ENCODE measurements around the gene ELOVL6. TPM values are rescaled to one million over a fixed set of nuclear protein-coding genes. Genes with fewer than 3 reads are reported as not detected.

The ELOVL6 gene
- total RNA-seq, 1 experiment from 2014 or later: 25.3 TPM

DNA sequence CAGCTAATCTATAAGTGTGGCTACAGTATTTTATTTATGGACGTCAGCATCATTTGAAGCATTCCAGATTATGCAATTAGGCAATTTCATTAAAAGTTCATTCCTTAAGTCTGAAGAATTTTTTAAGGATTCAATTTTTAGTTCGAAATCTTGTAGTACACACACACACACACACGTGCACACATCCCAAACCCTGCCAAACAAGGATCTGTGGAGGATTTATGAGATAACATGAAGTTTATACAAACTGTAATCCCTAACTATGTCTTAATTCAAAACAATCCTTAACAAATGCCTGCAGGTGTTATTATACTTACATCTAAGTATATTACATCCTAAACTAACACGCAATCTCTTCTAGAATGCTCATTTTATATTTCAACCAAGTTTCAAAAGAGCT lies 105.8 kb downstream of the ELOVL6 start:
- no peak overlapping the region for H2AFZ ChIP-seq
- H4K20me1 ChIP-seq (ENCODE audit: insufficient read depth): no peaks in the 10 kb centered on the region
- no peak overlapping the region for H3K4me2 ChIP-seq
- intact Hi-C loops (cut with micrococcal nuclease; ENCODE audit: unreplicated experiment): no loop called here
- H3F3A ChIP-seq (ENCODE audit: insufficient read depth, low read depth): peaks cover 13% of the 10 kb centered on the region
- CTCF ChIA-PET: no interaction called here
- POLR2A ChIA-PET (ENCODE audit: unreplicated experiment): no interaction called here
- no peaks in the 10 kb centered on the region for H3K36me3 ChIP-seq (ENCODE audit: low read depth)
- H3K9me2 ChIP-seq (ENCODE audit: insufficient read depth): no peaks in the 10 kb centered on the region
- H3K4me1 ChIP-seq (replicated peaks; ENCODE audit: insufficient read depth): peaks cover 54% of the 10 kb centered on the region
- TF ChIP-seq EZH2 (IDR thresholded peaks at IDR 0.05; ENCODE audit: low read depth): no peak
- TF ChIP-seq, protein P1, sequence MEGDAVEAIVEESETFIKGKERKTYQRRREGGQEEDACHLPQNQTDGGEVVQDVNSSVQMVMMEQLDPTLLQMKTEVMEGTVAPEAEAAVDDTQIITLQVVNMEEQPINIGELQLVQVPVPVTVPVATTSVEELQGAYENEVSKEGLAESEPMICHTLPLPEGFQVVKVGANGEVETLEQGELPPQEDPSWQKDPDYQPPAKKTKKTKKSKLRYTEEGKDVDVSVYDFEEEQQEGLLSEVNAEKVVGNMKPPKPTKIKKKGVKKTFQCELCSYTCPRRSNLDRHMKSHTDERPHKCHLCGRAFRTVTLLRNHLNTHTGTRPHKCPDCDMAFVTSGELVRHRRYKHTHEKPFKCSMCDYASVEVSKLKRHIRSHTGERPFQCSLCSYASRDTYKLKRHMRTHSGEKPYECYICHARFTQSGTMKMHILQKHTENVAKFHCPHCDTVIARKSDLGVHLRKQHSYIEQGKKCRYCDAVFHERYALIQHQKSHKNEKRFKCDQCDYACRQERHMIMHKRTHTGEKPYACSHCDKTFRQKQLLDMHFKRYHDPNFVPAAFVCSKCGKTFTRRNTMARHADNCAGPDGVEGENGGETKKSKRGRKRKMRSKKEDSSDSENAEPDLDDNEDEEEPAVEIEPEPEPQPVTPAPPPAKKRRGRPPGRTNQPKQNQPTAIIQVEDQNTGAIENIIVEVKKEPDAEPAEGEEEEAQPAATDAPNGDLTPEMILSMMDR (conservative IDR thresholded peaks at IDR 0.05): no peak
- no peak for DNase-seq
- H3K4me3 ChIP-seq: no peak overlapping the region
- BruUV-seq (replicated peaks): no TSS peak
- H3K79me2 ChIP-seq (ENCODE audit: low read depth): 0 out of 2 replicates have a peak, but pooled peaks cover 11% of the 10 kb centered on the region
- H3K27ac ChIP-seq: 0 out of 2 replicates have a peak overlapping the region, but pooled peaks have one; percentile 90
- H3K9me3 ChIP-seq (ENCODE audit: insufficient read depth, low read depth): no peaks in the 10 kb centered on the region
- H3K27me3 ChIP-seq (ENCODE audit: insufficient read depth, low read depth): no peaks in the 10 kb centered on the region

DNA sequence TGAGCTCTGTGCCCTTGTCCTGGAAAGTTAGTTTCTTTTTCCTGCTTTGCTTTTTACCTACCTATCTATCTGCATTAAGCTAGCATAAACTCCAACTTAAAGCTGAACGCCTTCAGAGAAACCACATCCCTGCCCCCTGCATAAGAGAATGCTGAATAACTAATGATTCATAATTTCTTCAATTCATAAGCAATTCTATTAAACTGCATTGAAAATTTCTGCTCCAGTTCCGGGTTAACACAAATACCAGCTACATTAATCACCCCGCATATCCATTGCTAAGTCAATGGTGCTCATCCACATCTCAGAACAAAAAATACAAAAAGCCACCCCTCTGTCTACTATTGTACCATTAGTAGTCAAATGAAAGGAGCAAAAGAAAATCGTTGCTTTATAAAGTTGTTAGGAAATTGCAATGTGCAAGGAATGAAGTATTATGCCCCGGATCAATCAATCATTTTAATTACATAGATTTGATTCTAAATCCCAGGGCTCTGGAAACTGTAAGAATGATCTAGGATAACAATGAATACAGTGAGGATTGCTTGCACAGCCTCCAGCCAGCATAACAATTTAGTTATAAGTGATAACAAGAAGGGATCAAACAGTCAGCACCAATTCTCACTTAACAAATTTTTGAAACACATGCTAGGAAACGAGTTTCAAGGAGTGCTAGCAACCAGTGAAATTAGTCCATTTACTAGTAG lies 106.8 kb downstream of the ELOVL6 start:
- intact Hi-C loops (cut with micrococcal nuclease; ENCODE audit: unreplicated experiment): loop anchor here (2.0 kb wide), 1 partner anchor 73 kb away; no protein-coding TSS in a partner anchor
- H3K4me2 ChIP-seq: peak overlapping the region; percentile 80
- TF ChIP-seq EZH2 (IDR thresholded peaks at IDR 0.05; ENCODE audit: low read depth): no peak
- TF ChIP-seq, protein P1 (conservative IDR thresholded peaks at IDR 0.05): no peak
- peak in 1 of 2 experiments; percentile 86 for DNase-seq
- no peaks in the 10 kb centered on the region for H4K20me1 ChIP-seq (ENCODE audit: insufficient read depth)
- no peaks in the 10 kb centered on the region for H3K9me2 ChIP-seq (ENCODE audit: insufficient read depth)
- ChIA-PET CTCF (no interaction called here), POLR2A (ENCODE audit: unreplicated experiment) (no interaction called here)
- no peaks in the 10 kb centered on the region for H3K36me3 ChIP-seq (ENCODE audit: low read depth)
- H3K27ac ChIP-seq: peak overlapping the region; percentile 90
- no TSS peak for BruUV-seq (replicated peaks)
- H3K4me1 ChIP-seq (replicated peaks; ENCODE audit: insufficient read depth): peaks cover 64% of the 10 kb centered on the region
- 0 out of 2 replicates have a peak, but pooled peaks cover 11% of the 10 kb centered on the region for H3K79me2 ChIP-seq (ENCODE audit: low read depth)
- H3K4me3 ChIP-seq: peak overlapping the region; percentile 41; the same call in 1 of the 2 replicates
- H3K9me3 ChIP-seq (ENCODE audit: insufficient read depth, low read depth): no peaks in the 10 kb centered on the region
- peaks cover 13% of the 10 kb centered on the region for H3F3A ChIP-seq (ENCODE audit: insufficient read depth, low read depth)
- no peaks in the 10 kb centered on the region for H3K27me3 ChIP-seq (ENCODE audit: insufficient read depth, low read depth)
- H2AFZ ChIP-seq: no peak overlapping the region

DNA sequence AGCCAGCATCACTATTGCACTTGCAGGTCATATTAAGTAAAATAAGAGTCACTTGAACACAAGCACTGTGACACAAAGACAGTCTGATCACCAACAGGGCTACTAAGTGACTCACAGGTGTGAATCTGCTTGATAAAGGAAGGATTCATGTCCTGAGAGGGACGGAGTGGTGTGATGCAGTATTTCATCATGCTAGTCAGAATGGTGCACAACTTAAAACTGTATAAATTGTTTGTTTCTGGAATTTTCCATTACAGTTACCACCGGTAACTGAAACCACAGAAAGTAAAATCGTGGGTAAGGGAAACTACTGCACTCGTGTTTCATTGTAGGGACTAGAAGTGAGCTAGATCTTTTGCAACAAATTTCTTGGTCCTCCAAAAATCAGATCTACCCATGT lies 109.7 kb downstream of the ELOVL6 start:
- Histone ChIP-seq H3K4me1 (replicated peaks; ENCODE audit: insufficient read depth) (peaks cover 80% of the 10 kb centered on the region), H4K20me1 (ENCODE audit: insufficient read depth) (no peaks in the 10 kb centered on the region), H3K4me2 (no peak overlapping the region), H3F3A (ENCODE audit: insufficient read depth, low read depth) (peaks cover 33% of the 10 kb centered on the region), H3K9me3 (ENCODE audit: insufficient read depth, low read depth) (no peaks in the 10 kb centered on the region), H2AFZ (no peak overlapping the region), H3K27ac (0 out of 2 replicates have a peak overlapping the region, but pooled peaks have one; percentile 34), H3K4me3 (no peak overlapping the region), H3K27me3 (ENCODE audit: insufficient read depth, low read depth) (no peaks in the 10 kb centered on the region), H3K36me3 (ENCODE audit: low read depth) (no peaks in the 10 kb centered on the region), H3K79me2 (ENCODE audit: low read depth) (0 out of 2 replicates have a peak, but pooled peaks cover 11% of the 10 kb centered on the region), H3K9me2 (ENCODE audit: insufficient read depth) (no peaks in the 10 kb centered on the region)
- intact Hi-C loops (cut with micrococcal nuclease; ENCODE audit: unreplicated experiment): no loop called here
- no peak for DNase-seq
- ChIA-PET CTCF (no interaction called here), POLR2A (ENCODE audit: unreplicated experiment) (no interaction called here)
- no TSS peak for BruUV-seq (replicated peaks)
- TF ChIP-seq EZH2 (IDR thresholded peaks at IDR 0.05; ENCODE audit: low read depth): no peak
- TF ChIP-seq, protein P1 (conservative IDR thresholded peaks at IDR 0.05): no peak
